Pons (tissue), 1 donor: ENCODE data around the gene DOP1B.
"Not testable (repeated sequence)": the region's sequence is repeated elsewhere in the genome, so short reads cannot be mapped to it uniquely, and the experiment has no call there.

Experiments
- DNase-seq: peaks from one replicate; pipeline ENCODE4 v3.0.0-alpha.2; 2016; ENCODE audit warnings: low spot score

The DOP1B gene

GRCh38 chr21:36156815-36157670, at the start of gene DOP1B:
DOP1B (plus strand) TSS chr21:36156824; CDS start chr21:36164734, 7,910 bp downstream.
- DNase-seq, result no peak

GRCh38 chr21:36109868-36110267, 46.8 kb upstream of the DOP1B start:
- no peak for DNase-seq

- DNase-seq, result no peak
These were observed 45.4 kb upstream of the DOP1B start for GRCh38 chr21:36111238-36111637.

GRCh38 chr21:36113647-36114428, 42.8 kb upstream of the DOP1B start:
- DNase-seq, result no peak

- no peak for DNase-seq
These were observed 41.4 kb upstream of the DOP1B start for GRCh38 chr21:36115138-36115730.

- DNase-seq, result no peak
These were observed 39.3 kb upstream of the DOP1B start for GRCh38 chr21:36117286-36117741.

- no peak for DNase-seq
These were observed 36.2 kb upstream of the DOP1B start for GRCh38 chr21:36120304-36120888.

- DNase-seq, result no peak
These were observed 33.6 kb upstream of the DOP1B start for GRCh38 chr21:36122977-36123376.

- no peak for DNase-seq
These were observed 32.2 kb upstream of the DOP1B start for GRCh38 chr21:36124395-36124794.

GRCh38 chr21:36125512-36126207, 31.0 kb upstream of the DOP1B start:
- peak; percentile 57 for DNase-seq

- no peak for DNase-seq
These were observed 30.4 kb upstream of the DOP1B start for GRCh38 chr21:36126208-36126565.

GRCh38 chr21:36126621-36127110, 30.0 kb upstream of the DOP1B start:
- no peak for DNase-seq

GRCh38 chr21:36127250-36127904, 29.2 kb upstream of the DOP1B start:
- no peak for DNase-seq

- no peak for DNase-seq
These were observed 28.6 kb upstream of the DOP1B start for GRCh38 chr21:36127977-36128376.

- DNase-seq, result no peak
These were observed 27.4 kb upstream of the DOP1B start for GRCh38 chr21:36129219-36129618.

- not testable (repeated sequence) for DNase-seq
These were observed 26.2 kb upstream of the DOP1B start for GRCh38 chr21:36130414-36130762.

- DNase-seq, result not testable (repeated sequence)
These were observed 25.8 kb upstream of the DOP1B start for GRCh38 chr21:36130839-36131238.

- DNase-seq, result no peak
These were observed 23.9 kb upstream of the DOP1B start for GRCh38 chr21:36132696-36133095.

- no peak for DNase-seq
These were observed 21.7 kb upstream of the DOP1B start, which contains the start of gene CBR3 for GRCh38 chr21:36134803-36135390. CBR3 (plus strand) TSS chr21:36135079; CDS start chr21:36135193, 114 bp downstream.

GRCh38 chr21:36135391-36136102, 21.1 kb upstream of the DOP1B start:
- DNase-seq, result peak; percentile 58
